Measurements from ENCODE around the gene PDCD11. TPM values are rescaled to one million over a fixed set of nuclear protein-coding genes. Genes with fewer than 3 reads are reported as not detected.
"Not testable (repeated sequence)": the region's sequence is repeated elsewhere in the genome, so short reads cannot be mapped to it uniquely, and the experiment has no call there.

Gene PDCD11, protein sequence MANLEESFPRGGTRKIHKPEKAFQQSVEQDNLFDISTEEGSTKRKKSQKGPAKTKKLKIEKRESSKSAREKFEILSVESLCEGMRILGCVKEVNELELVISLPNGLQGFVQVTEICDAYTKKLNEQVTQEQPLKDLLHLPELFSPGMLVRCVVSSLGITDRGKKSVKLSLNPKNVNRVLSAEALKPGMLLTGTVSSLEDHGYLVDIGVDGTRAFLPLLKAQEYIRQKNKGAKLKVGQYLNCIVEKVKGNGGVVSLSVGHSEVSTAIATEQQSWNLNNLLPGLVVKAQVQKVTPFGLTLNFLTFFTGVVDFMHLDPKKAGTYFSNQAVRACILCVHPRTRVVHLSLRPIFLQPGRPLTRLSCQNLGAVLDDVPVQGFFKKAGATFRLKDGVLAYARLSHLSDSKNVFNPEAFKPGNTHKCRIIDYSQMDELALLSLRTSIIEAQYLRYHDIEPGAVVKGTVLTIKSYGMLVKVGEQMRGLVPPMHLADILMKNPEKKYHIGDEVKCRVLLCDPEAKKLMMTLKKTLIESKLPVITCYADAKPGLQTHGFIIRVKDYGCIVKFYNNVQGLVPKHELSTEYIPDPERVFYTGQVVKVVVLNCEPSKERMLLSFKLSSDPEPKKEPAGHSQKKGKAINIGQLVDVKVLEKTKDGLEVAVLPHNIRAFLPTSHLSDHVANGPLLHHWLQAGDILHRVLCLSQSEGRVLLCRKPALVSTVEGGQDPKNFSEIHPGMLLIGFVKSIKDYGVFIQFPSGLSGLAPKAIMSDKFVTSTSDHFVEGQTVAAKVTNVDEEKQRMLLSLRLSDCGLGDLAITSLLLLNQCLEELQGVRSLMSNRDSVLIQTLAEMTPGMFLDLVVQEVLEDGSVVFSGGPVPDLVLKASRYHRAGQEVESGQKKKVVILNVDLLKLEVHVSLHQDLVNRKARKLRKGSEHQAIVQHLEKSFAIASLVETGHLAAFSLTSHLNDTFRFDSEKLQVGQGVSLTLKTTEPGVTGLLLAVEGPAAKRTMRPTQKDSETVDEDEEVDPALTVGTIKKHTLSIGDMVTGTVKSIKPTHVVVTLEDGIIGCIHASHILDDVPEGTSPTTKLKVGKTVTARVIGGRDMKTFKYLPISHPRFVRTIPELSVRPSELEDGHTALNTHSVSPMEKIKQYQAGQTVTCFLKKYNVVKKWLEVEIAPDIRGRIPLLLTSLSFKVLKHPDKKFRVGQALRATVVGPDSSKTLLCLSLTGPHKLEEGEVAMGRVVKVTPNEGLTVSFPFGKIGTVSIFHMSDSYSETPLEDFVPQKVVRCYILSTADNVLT (N-terminal part only)
- 33.9 and 38.4 TPM in 2 replicates for total RNA-seq (ENCODE audit: low replicate concordance)

DNA sequence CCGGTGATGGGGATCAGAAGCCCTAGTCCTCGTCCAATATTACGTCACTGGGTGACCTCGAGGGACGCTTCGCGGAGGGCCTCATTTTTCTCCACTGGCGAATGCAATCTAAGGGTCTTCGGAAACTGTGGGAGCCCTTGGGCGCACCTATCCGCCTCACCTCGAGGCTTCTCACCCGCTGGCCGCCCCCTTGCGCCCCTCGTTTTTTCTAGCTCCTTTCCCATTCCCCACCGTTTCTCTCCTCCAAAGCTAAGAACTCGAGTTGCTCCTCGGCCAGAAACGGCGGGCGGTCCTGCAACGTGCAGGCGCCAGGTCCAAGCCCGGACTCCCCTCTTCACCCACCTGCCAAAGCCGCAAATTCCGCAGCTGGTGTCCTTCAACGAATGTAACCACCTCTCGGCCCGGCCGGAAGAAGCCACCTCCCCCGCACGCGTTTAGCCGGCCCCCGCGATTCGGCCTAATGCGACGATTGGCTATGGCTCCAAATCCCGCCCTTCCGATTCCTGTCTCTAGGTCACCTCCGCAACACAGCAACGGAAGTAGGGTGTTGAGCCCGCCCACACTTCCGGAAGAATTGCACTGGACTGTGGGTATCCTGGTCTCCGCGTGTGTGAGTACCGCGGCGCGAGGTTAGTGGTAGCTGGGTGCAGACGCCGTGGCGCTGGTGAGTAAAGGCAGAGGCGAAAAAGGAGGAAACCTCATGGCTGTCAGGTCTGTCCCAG, at the start of gene PDCD11, which contains the start of gene ATP5MK:
PDCD11 (plus strand) TSS at position 560 of the 722 bp plus-strand sequence. CDS start 1,801 bp downstream, outside the sequence.
ATP5MK (minus strand) TSS at position 409 of the 722 bp plus-strand sequence. CDS start 4,018 bp downstream, outside the sequence.
- peak; percentile 97 for DNase-seq (ENCODE audit: low read depth)
- H3K4me3 ChIP-seq (ENCODE audit: low read depth, low read length) = peak within 1 kb of the TSS; percentile 100
- TF ChIP-seq, protein P1, sequence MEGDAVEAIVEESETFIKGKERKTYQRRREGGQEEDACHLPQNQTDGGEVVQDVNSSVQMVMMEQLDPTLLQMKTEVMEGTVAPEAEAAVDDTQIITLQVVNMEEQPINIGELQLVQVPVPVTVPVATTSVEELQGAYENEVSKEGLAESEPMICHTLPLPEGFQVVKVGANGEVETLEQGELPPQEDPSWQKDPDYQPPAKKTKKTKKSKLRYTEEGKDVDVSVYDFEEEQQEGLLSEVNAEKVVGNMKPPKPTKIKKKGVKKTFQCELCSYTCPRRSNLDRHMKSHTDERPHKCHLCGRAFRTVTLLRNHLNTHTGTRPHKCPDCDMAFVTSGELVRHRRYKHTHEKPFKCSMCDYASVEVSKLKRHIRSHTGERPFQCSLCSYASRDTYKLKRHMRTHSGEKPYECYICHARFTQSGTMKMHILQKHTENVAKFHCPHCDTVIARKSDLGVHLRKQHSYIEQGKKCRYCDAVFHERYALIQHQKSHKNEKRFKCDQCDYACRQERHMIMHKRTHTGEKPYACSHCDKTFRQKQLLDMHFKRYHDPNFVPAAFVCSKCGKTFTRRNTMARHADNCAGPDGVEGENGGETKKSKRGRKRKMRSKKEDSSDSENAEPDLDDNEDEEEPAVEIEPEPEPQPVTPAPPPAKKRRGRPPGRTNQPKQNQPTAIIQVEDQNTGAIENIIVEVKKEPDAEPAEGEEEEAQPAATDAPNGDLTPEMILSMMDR (IDR thresholded peaks at IDR 0.05; ENCODE audit: insufficient read depth, low read length) = peak; percentile 37

DNA sequence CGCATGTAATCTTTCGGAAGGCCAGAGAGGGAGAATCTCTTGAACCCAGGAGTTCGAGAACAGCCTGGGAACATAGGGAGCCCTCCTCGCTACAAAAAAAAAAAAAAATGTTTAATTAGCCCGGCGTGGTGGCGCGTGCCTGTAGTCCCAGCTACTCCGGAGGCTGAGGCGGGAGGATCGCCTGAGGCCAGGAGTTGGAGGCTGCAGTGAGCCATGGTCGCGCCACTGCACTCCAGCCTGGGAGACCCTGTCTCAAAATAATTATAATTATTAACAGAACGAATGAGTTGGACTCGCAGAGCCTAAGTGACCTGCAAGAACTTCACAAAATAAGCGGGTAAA, 46.3 kb upstream of the PDCD11 start:
- no peak for DNase-seq (ENCODE audit: low read depth)
- TF ChIP-seq, protein P1 (IDR thresholded peaks at IDR 0.05; ENCODE audit: insufficient read depth, low read length) = no peak
- H3K4me3 ChIP-seq (ENCODE audit: low read depth, low read length) = peak overlapping the region; percentile 78

DNA sequence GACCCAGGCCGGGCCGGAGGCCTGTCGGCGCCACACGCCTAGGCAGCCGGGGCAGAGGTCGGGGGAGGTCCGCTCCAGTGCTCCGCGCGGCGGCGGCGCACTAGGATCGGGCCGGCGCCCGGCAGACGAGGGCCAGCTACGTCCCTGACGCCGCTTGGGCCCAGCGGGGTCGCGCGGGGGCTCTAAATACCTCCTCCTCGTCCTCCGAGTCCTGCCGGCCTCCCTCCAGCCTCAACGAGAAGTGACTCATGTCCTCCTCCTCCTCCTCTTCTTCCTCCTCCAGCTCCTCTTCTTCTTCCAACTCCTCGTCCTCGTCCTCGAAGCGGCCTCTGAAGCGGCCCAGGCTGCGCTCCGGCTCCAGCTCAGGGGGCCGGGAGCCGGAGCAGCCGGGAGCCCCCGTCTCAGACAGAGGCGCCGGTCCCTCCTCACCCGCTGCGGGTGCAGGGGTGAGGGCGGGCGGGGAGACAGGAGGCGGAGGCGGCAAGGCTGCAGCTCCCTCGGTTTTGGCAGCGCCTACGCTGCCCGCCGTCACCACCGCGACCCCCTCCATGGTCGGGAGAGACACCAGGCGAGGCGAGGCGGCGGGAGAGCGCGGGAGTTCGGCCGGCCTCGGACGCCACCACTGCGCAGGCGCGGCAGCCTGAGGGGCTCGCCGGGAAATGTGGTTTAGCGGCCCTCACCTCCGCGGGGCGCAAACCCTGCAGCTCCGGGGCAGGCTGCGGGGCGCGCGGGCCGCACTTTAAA, 45.7 kb upstream of the PDCD11 start, which contains the start of gene PCGF6:
PCGF6 (minus strand) TSS at position 624 of the 744 bp plus-strand sequence; CDS start at position 550, 74 bp downstream.
- peak within 1 kb of the TSS; percentile 78 for H3K4me3 ChIP-seq (ENCODE audit: low read depth, low read length)
- TF ChIP-seq, protein P1 (IDR thresholded peaks at IDR 0.05; ENCODE audit: insufficient read depth, low read length) = no peak
- peak; percentile 73 for DNase-seq (ENCODE audit: low read depth)

DNA sequence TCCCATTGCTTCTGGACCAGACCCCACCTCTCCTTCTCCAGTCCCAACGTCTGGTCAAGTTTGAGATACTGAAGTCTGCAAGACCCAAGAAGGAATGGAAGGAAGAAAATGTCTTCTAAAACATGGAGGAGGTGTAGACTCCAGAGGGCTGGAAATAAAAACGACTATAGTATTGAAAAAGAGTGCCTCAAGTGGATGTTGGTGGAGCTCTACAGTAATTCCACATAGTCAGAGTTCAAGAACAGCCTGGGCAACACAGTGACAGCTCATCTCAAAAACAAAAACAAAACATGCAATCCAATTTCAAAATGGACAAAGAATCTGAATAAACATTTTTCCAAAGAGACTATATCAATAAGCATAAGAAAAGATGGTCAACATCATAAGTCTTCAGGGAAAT, 43.1 kb upstream of the PDCD11 start:
- no peak for DNase-seq (ENCODE audit: low read depth)
- H3K4me3 ChIP-seq (ENCODE audit: low read depth, low read length) = no peak overlapping the region
- TF ChIP-seq, protein P1 (IDR thresholded peaks at IDR 0.05; ENCODE audit: insufficient read depth, low read length) = no peak

DNA sequence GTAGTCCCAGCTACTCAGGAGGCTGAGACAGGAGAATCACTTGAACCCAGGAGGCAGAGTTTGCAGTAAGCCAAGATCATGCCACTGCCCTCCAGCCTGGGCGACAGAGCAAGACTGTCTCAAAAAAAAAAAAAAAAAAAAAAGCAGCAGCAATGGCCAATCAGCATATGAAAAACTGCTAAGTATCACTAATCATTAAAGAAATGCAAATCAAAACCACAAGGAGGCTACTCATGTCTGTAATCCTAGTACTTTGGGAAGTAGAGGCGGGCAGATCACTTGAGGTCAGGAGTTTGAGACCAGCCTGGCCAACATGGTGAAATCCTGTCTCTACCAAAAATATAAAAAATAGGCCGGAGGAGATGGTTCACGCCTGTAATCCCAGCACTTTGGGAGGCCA, 41.9 kb upstream of the PDCD11 start:
- DNase-seq (ENCODE audit: low read depth); H3K4me3 ChIP-seq (ENCODE audit: low read depth, low read length): not testable (repeated sequence)
